Transverse colon (tissue), 4 donors: Measurements from ENCODE around the gene PSPH. TPM values are rescaled to one million over a fixed set of nuclear protein-coding genes. Genes with fewer than 3 reads are reported as not detected.

Source experiments
- DNase-seq: peaks from one replicate; pipeline ENCODE4 v3.0.0-alpha.2; 2019
- H3K27ac ChIP-seq, 4 donors: fragments of 200-600 bp; sonication (generic); 2 replicates each; pipeline ENCODE4 v1.5.1; 2016 to 2018; ENCODE audit warnings: inconsistent platforms in 4 of 4
- H3K27me3 ChIP-seq: fragments of 200-600 bp; sonication (generic); 2 replicates; pipeline ENCODE4 v1.5.1; 2017; ENCODE audit warnings: inconsistent platforms
- H3K36me3 ChIP-seq, 4 donors: fragments of 200-600 bp; sonication (generic); 2 replicates each; pipeline ENCODE4 v1.5.1; 2017 to 2019; ENCODE audit warnings: inconsistent platforms in 4 of 4
- H3K4me1 ChIP-seq, 4 donors: fragments of 200-600 bp; sonication (generic); 2 replicates each; pipeline ENCODE4 v1.5.1; 2017 to 2020; ENCODE audit warnings: inconsistent platforms in 4 of 4
- H3K4me3 ChIP-seq, 4 donors: fragments of 200-600 bp; sonication (generic); 1 replicate in 1 of 4; 2 replicates in 3 of 4; pipeline versions ENCODE4 v1.5.1 to v1.6.1; 2017 to 2019; ENCODE audit warnings: inconsistent platforms in 4 of 4
- H3K9me3 ChIP-seq, 2 donors: fragments of 200-600 bp; sonication (generic); 2 replicates each; pipeline ENCODE4 v1.5.1; 2017 to 2019; ENCODE audit warnings: inconsistent platforms in 2 of 2
- CTCF ChIP-seq, 5 experiments: fragments of 200-600 bp in 3 of 5; fragments of 450-650 bp in 2 of 5; sonication (generic) in 3 of 5; IDR thresholded peaks; 1 replicate in 2 of 5; 2 replicates in 3 of 5; pipeline ENCODE4 v1.5.1; 2016 to 2017; ENCODE audit warnings: antibody characterized with exemption in 5 of 5, inconsistent platforms in 3 of 5, mild to moderate bottlenecking in 2 of 5, moderate library complexity in 1 of 5
- EP300 ChIP-seq: sonication (generic); formaldehyde crosslinking; IDR thresholded peaks from one replicate; pipeline ENCODE4 v1.6.1; 2017; ENCODE audit warnings: antibody characterized with exemption, low read depth
- POLR2A ChIP-seq: fragments of 450-650 bp; IDR thresholded peaks from one replicate; pipeline ENCODE4 v1.6.1; 2016; ENCODE audit warnings: antibody characterized with exemption, mild to moderate bottlenecking, moderate library complexity
- POLR2AphosphoS5 ChIP-seq, 3 donors: sonication (generic); formaldehyde crosslinking; IDR thresholded peaks; one replicate each; pipeline ENCODE4 v1.6.1; 2016; ENCODE audit warnings: antibody characterized with exemption in 3 of 3
- WGBS, 2 donors: methylation state at CpG; one replicate each; pipeline ENCODE4 v1.1.5; 2018; ENCODE audit warnings: low coverage in 1 of 2; 5-methylcytosine and 5-hydroxymethylcytosine counted together
- in situ Hi-C, 4 donors: fragments of 200-750 bp; cut with MboI; loops; one replicate each; pipeline versions ENCODE4 v1.15.0 to v1.15.1; 2017; ENCODE audit warnings: low sequenced_read_pairs in 3 of 4, low pct_ligation_motif_present in 1 of 4, low pct_unique_long_range_greater_than_20kb in 1 of 4
- intact Hi-C: fragments of 100-400 bp; cut with DNase I; formaldehyde crosslinking; loops from one replicate; pipeline ENCODE4 v1.15.1; 2023; ENCODE audit warnings: low total_unique reads
- total RNA-seq, 4 donors: library from RNA; depleted of rRNA; stranded (reverse); fragments of >200 nt; gene quantifications; one replicate each; pipeline ENCODE4 v1.1.0, GENCODE V29; 2016

Gene PSPH
- total RNA-seq, 4 donors from 2014 or later = 8.9 to 15.1 (median 10.0) TPM

DNA sequence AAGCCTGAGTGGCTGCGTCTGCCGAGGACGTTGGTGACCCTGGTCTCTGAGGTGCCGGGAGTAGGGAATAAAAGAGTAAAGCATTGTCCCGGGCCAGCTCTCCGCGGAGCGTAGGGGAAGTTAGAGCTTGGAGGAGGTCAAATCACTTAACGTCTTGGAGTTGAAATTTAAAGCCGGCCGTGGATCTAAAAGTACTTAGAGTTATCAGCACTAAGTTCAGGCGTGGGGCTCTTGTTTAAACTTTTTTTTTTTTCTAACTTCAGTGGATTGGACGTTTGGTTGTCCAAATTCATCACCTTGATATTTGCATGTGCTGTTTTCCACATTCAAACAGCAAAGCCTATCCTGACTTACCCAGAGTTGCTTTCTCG, 86.2 kb downstream of the PSPH start:
- TF ChIP-seq POLR2A (no peak), POLR2AphosphoS5 (IDR thresholded peaks at IDR 0.05) (no peak), EP300 (no peak), CTCF (IDR thresholded peaks at IDR 0.05) (no peak)
- Histone ChIP-seq H3K4me3 (peak overlapping the region; percentile 59 to 74 (median 67)), H3K4me1 (peaks cover 4 to 37% (median 14%) of the 10 kb centered on the region in 4 donors), H3K9me3 (no peaks in the 10 kb centered on the region), H3K27me3 (no peaks in the 10 kb centered on the region), H3K36me3 (no peaks in the 10 kb centered on the region), H3K27ac (peak overlapping the region; percentile 94 to 96 (median 94))
- DNase-seq = no peak
- in situ Hi-C loops = loop anchor here (25.0 kb wide), 1 partner anchor 328 kb away; no protein-coding TSS in a partner anchor
- 1 to 7% methylated on average over 5 to 14 of the region's 14 CpGs for WGBS, 2 donors
- intact Hi-C loops = no loop called here

DNA sequence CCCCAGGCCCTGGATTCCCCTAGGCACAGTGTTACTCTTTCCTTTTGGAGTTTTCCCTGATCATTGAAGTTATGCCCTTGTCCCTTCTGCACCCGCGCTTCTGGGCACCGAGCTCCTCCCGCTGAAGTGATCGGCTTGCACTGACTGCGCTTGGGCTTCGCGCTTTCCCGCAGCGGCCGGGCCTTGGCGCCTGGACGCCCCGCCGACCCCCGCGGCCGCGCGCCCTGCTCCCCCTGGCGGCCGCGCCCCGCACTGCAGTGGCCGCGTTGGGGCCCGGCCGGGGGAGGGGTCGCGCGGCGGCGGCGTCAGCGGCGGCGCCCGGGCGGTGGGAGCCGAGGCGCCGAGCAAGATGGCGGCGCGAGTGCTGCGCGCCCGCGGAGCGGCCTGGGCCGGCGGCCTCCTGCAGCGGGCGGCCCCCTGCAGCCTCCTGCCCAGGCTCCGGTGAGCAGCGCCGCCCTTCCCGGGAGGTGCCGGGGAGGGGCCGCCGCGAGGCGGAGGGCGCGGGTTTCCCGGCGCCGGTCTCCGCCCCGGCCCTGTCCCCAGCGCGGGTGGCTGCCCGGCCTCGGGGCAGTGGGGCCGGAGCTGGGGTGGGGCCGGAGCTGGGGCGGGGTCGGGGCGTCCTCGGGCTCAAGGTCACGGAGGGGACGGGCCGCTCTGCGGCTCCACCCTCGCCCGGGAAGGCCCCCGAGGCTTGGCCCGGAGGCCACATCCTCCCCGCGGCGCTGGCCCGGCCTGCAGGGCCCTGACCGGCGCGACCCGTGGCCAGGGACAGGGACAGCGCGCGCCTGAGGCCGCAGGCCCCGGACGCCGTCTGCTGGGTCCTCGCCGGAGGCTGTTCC, 86.8 kb downstream of the PSPH start, which contains the start of gene NIPSNAP2:
NIPSNAP2 (plus strand) TSS at position 325 of the 839 bp plus-strand sequence; CDS start at position 350, 25 bp downstream.
- Histone ChIP-seq H3K27ac (peak within 1 kb of the TSS; percentile 94 to 96 (median 94)), H3K4me1 (peaks cover 4 to 37% (median 14%) of the 10 kb centered on the region in 4 donors), H3K36me3 (no peaks in the 10 kb centered on the region), H3K4me3 (peak within 1 kb of the TSS; percentile 59 to 74 (median 67)), H3K9me3 (no peaks in the 10 kb centered on the region), H3K27me3 (no peaks in the 10 kb centered on the region)
- DNase-seq = peak; percentile 88
- in situ Hi-C loops = loop anchor here (25.0 kb wide), 1 partner anchor 327 kb away; no protein-coding TSS in a partner anchor
- TF ChIP-seq EP300 (no peak), CTCF (IDR thresholded peaks at IDR 0.05) (peak in 3 of 5 experiments; percentile 36 to 57 (median 40)), POLR2A (peak; percentile 75), POLR2AphosphoS5 (IDR thresholded peaks at IDR 0.05) (peak in 2 of 3 donors; percentile 75 to 76)
- intact Hi-C loops = no loop called here
- WGBS, 2 donors = 0% methylated on average over 7 of the region's 105 CpGs; no CpG with 5 or more reads in 1 of the 2 donors

DNA sequence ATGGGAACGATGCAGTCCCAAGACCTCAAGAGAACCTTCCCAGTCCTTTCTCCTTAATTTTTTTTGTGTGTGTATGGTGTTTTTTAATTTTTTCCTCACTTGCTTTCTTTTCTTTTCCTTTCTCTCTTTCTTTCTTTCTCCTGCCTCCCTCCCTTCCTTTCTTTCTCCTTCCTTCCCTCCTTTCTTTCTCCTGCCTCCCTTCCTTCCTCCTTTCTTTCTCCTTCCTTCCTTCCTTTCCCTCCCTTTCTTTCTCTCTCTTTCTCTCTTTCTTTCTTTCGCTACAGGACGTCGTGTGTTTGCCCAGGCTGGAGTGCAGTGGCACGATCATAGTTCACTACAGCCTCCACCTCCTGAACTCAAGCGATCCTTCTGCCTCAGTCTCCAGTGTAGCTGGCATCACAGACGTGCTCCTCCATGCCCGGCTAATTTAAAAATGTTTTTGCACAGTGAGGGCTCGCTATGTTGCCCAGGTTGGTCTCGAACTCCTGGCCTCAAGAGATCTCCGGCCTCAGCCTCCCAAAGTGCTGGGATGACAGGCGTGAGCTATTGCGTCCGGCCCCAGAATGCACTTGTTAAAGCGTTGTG, 87.6 kb downstream of the PSPH start:
- intact Hi-C loops (no loop called here), in situ Hi-C loops (loop anchor here (25.0 kb wide), 1 partner anchor 326 kb away; no protein-coding TSS in a partner anchor)
- TF ChIP-seq POLR2A (no peak), CTCF (IDR thresholded peaks at IDR 0.05) (no peak), POLR2AphosphoS5 (IDR thresholded peaks at IDR 0.05) (no peak), EP300 (no peak)
- Histone ChIP-seq H3K27me3 (no peaks in the 10 kb centered on the region), H3K27ac (peak overlapping the region; percentile 94 to 96 (median 94)), H3K4me1 (peaks cover 4 to 31% (median 14%) of the 10 kb centered on the region in 4 donors), H3K4me3 (peak overlapping the region; percentile 1 to 74 (median 44)), H3K9me3 (no peaks in the 10 kb centered on the region), H3K36me3 (no peaks in the 10 kb centered on the region)
- DNase-seq = no peak
- 55 to 68% methylated on average over 5 to 15 of the region's 15 CpGs for whole genome bisulfite sequencing, 2 donors

GRCh38 chr7:55962014-55962413, 89.2 kb downstream of the PSPH start:
- Histone ChIP-seq H3K36me3 (no peaks in the 10 kb centered on the region), H3K4me3 (no peak overlapping the region), H3K27me3 (no peaks in the 10 kb centered on the region), H3K27ac (no peak overlapping the region), H3K4me1 (peaks cover 4 to 28% (median 14%) of the 10 kb centered on the region in 4 donors), H3K9me3 (no peaks in the 10 kb centered on the region)
- WGBS, 2 donors = 60 to 82% methylated on average over 1 to 3 of the region's 3 CpGs
- TF ChIP-seq CTCF (IDR thresholded peaks at IDR 0.05) = no peak
- no peak for TF ChIP-seq EP300
- TF ChIP-seq POLR2A = no peak
- TF ChIP-seq POLR2AphosphoS5 (IDR thresholded peaks at IDR 0.05) = no peak
- intact Hi-C loops (no loop called here), in situ Hi-C loops (loop anchor here (25.0 kb wide), 1 partner anchor 325 kb away; no protein-coding TSS in a partner anchor)
- no peak for DNase-seq
